H9 (cell line): ENCODE measurements around the gene TBPL1. TPM values are rescaled to one million over a fixed set of nuclear protein-coding genes. Genes with fewer than 3 reads are reported as not detected.

Experiments
- DNase-seq: peaks from one replicate; pipeline ENCODE4 v3.0.0-alpha.2; 2017
- H2AFZ ChIP-seq: one replicate; pipeline ENCODE4 v1.6.1; 2013; ENCODE audit warnings: mild to moderate bottlenecking, low read length, control low read depth, moderate library complexity
- H2AK5ac ChIP-seq: 2 replicates; pipeline ENCODE4 v1.6.1; 2013; ENCODE audit warnings: low read length, control low read depth, mixed read lengths; ENCODE audit not compliant: insufficient read length
- H2BK120ac ChIP-seq: one replicate; pipeline ENCODE4 v1.6.1; 2013; ENCODE audit warnings: low read depth, mild to moderate bottlenecking, low read length, control low read depth, inconsistent platforms; ENCODE audit not compliant: poor library complexity, severe bottlenecking
- H2BK12ac ChIP-seq: 2 replicates; pipeline ENCODE4 v1.6.1; 2013; ENCODE audit warnings: low read length, control low read depth, mixed read lengths, low read depth; ENCODE audit not compliant: insufficient read length
- H2BK15ac ChIP-seq: 2 replicates; pipeline ENCODE4 v1.6.1; 2013; ENCODE audit warnings: low read depth, low read length, control low read depth
- H2BK20ac ChIP-seq: one replicate; pipeline ENCODE4 v1.6.1; 2013; ENCODE audit warnings: low read depth, mild to moderate bottlenecking, low read length, control low read depth, inconsistent platforms; ENCODE audit not compliant: poor library complexity, severe bottlenecking
- H2BK5ac ChIP-seq: 2 replicates; pipeline ENCODE4 v1.6.1; 2013; ENCODE audit warnings: low read length, control low read depth, mixed read lengths; ENCODE audit not compliant: insufficient read length
- H3K14ac ChIP-seq: 2 replicates; pipeline ENCODE4 v1.6.1; 2013; ENCODE audit warnings: low read length, control low read depth; ENCODE audit not compliant: insufficient read depth
- H3K18ac ChIP-seq: 2 replicates; pipeline ENCODE4 v1.6.1; 2013; ENCODE audit warnings: low read depth, mild to moderate bottlenecking, mixed read lengths, low read length, control low read depth; ENCODE audit not compliant: insufficient read length
- H3K23ac ChIP-seq: 2 replicates; pipeline ENCODE4 v1.6.1; 2013; ENCODE audit warnings: low read length, control low read depth, mixed read lengths, low read depth; ENCODE audit not compliant: insufficient read length
- H3K23me2 ChIP-seq: 2 replicates; pipeline ENCODE4 v1.6.1; 2013; ENCODE audit warnings: low read depth, mild to moderate bottlenecking, mixed read lengths, low read length, control low read depth; ENCODE audit not compliant: insufficient read length, poor library complexity, severe bottlenecking
- H3K27ac ChIP-seq: 2 replicates; pipeline ENCODE4 v1.5.1; 2013; ENCODE audit warnings: low read length, control low read depth, mixed read lengths, low read depth; ENCODE audit not compliant: insufficient read length
- H3K27me3 ChIP-seq: 2 replicates; pipeline ENCODE4 v1.6.1; 2013; ENCODE audit warnings: low read length, control low read depth, inconsistent platforms; ENCODE audit not compliant: insufficient read depth
- H3K4ac ChIP-seq: 2 replicates; pipeline ENCODE4 v1.6.1; 2013; ENCODE audit warnings: low read depth, mild to moderate bottlenecking, control low read depth, inconsistent platforms, low read length, moderate library complexity
- H3K4me1 ChIP-seq: 2 replicates; pipeline ENCODE4 v1.6.1; 2013; ENCODE audit warnings: low read length, control low read depth, inconsistent platforms; ENCODE audit not compliant: insufficient read depth
- H3K4me2 ChIP-seq: 2 replicates; pipeline ENCODE4 v1.6.1; 2013; ENCODE audit warnings: low read length, control low read depth, mixed read lengths; ENCODE audit not compliant: insufficient read length, insufficient read depth
- H3K56ac ChIP-seq: 2 replicates; pipeline ENCODE4 v1.6.1; 2013; ENCODE audit warnings: low read depth, mild to moderate bottlenecking, mixed read lengths, low read length, control low read depth; ENCODE audit not compliant: insufficient read length
- H3K79me1 ChIP-seq: 2 replicates; pipeline ENCODE4 v1.6.1; 2013; ENCODE audit warnings: low read depth, mild to moderate bottlenecking, moderate library complexity, low read length, control low read depth, inconsistent platforms; ENCODE audit not compliant: insufficient read depth, poor library complexity, severe bottlenecking
- H3K79me2 ChIP-seq: 2 replicates; pipeline ENCODE4 v1.6.1; 2013; ENCODE audit warnings: low read length, control low read depth, inconsistent platforms; ENCODE audit not compliant: insufficient read depth
- H3K9ac ChIP-seq: 2 replicates; pipeline ENCODE4 v1.6.1; 2013; ENCODE audit warnings: low read length, control low read depth, mixed read lengths; ENCODE audit not compliant: insufficient read length; ENCODE audit errors: extremely low read depth
- H3K9me3 ChIP-seq: one replicate; pipeline ENCODE4 v1.6.1; 2013; ENCODE audit warnings: low read depth, low read length, inconsistent platforms; ENCODE audit not compliant: control insufficient read depth
- H3T11ph ChIP-seq: one replicate; pipeline ENCODE4 v1.6.1; 2013; ENCODE audit warnings: mild to moderate bottlenecking, low read length, control low read depth, inconsistent platforms
- H4K20me1 ChIP-seq: one replicate; pipeline ENCODE4 v1.6.1; 2013; ENCODE audit not compliant: control insufficient read depth, insufficient read length, insufficient read depth
- H4K5ac ChIP-seq: 2 replicates; pipeline ENCODE4 v1.6.1; 2013; ENCODE audit warnings: low read depth, mild to moderate bottlenecking, mixed read lengths, low read length, control low read depth; ENCODE audit not compliant: insufficient read length
- H4K8ac ChIP-seq: replicated peaks from 2 replicates; pipeline ENCODE4 v1.6.1; 2013; ENCODE audit warnings: low read length, control low read depth, mixed read lengths, low read depth; ENCODE audit not compliant: insufficient read length
- H4K91ac ChIP-seq: 2 replicates; pipeline ENCODE4 v1.6.1; 2013; ENCODE audit warnings: low read depth, mild to moderate bottlenecking, moderate library complexity, mixed read lengths, low read length, control low read depth; ENCODE audit not compliant: insufficient read length
- H3K27ac Mint-ChIP-seq, 3 experiments: 2 replicates in 2 of 3; 3 replicates in 1 of 3; pipeline ENCODE4 v1.8.0; 2020 to 2021; ENCODE audit warnings: mixed read lengths in 3 of 3, mild to moderate bottlenecking in 1 of 3, moderate library complexity in 1 of 3
- H3K27me3 Mint-ChIP-seq: 2 replicates; pipeline ENCODE4 v1.8.0; 2021; ENCODE audit warnings: low read depth, mild to moderate bottlenecking, moderate library complexity, mixed read lengths
- H3K36me3 Mint-ChIP-seq, 3 experiments: 2 replicates in 2 of 3; 3 replicates in 1 of 3; pipeline ENCODE4 v1.8.0; 2020 to 2021; ENCODE audit warnings: low read depth in 3 of 3, mixed read lengths in 3 of 3; ENCODE audit not compliant: insufficient read depth in 1 of 3
- H3K4me1 Mint-ChIP-seq, 2 experiments: 2 replicates each; pipeline ENCODE4 v1.8.0; 2020; ENCODE audit warnings: mixed read lengths in 2 of 2
- H3K4me3 Mint-ChIP-seq, 2 experiments: 2 replicates in 1 of 2; 3 replicates in 1 of 2; pipeline ENCODE4 v1.8.0; 2020 to 2021; ENCODE audit warnings: mild to moderate bottlenecking in 2 of 2, mixed read lengths in 2 of 2, moderate library complexity in 1 of 2
- H3K9me3 Mint-ChIP-seq, 2 experiments: 2 replicates in 1 of 2; 3 replicates in 1 of 2; pipeline ENCODE4 v1.8.0; 2020; ENCODE audit warnings: mild to moderate bottlenecking in 2 of 2, mixed read lengths in 2 of 2, moderate library complexity in 1 of 2
- CTCF ChIP-seq: fragments of 200-600 bp; sonication (generic); conservative IDR thresholded peaks from 3 replicates; pipeline ENCODE4 v1.8.0; 2021; ENCODE audit warnings: antibody characterized with exemption, mild to moderate bottlenecking
- WGBS: extraction: QIAGEN DNeasy Blood & Tissue Kit; methylation state at CpG from one replicate; pipeline ENCODE4 v1.1.7; 2013; ENCODE audit warnings: missing lambda C conversion rate, low lambda C conversion rate, mixed read lengths; ENCODE audit not compliant: insufficient read length; ENCODE audit errors: extremely low coverage; 5-methylcytosine and 5-hydroxymethylcytosine counted together
- total RNA-seq: library from RNA; stranded (reverse); gene quantifications from 2 replicates; pipeline ENCODE4 v1.2.1, GENCODE V29; 2021

Gene TBPL1
- total RNA-seq, 1 experiment from 2014 or later, result 49.7 TPM

- H3K27ac Mint-ChIP-seq, result peak overlapping the region in 2 of 3 experiments; percentile 8 to 17; a peak in 2 of 7 replicates
- H3K27ac ChIP-seq, result no peak overlapping the region
- H3K18ac ChIP-seq, result no peak overlapping the region
- no peak overlapping the region for H2BK120ac ChIP-seq
- H3K4me1 ChIP-seq, result peaks cover 6% of the 10 kb centered on the region; the same call in 1 of the 2 replicates
- H3K27me3 Mint-ChIP-seq, result no peaks in the 10 kb centered on the region
- no peaks in the 10 kb centered on the region for H3K9me3 ChIP-seq
- no peak overlapping the region; a peak in 1 of 5 replicates for H3K4me3 Mint-ChIP-seq
- H4K5ac ChIP-seq, result no peak overlapping the region
- H3K79me2 ChIP-seq, result peaks cover 9% of the 10 kb centered on the region; the same call in 1 of the 2 replicates
- DNase-seq, result no peak
- no peak overlapping the region for H3K4ac ChIP-seq
- no peak overlapping the region for H3K23ac ChIP-seq
- H3K9me3 Mint-ChIP-seq, result no peaks in the 10 kb centered on the region
- no peak overlapping the region for H2BK15ac ChIP-seq
- TF ChIP-seq CTCF, result no peak
- no peak overlapping the region for H2AFZ ChIP-seq
- H2AK5ac ChIP-seq, result no peak overlapping the region
- no peak overlapping the region for H4K91ac ChIP-seq
- no peak overlapping the region for H2BK5ac ChIP-seq
- WGBS, result no CpG with 5 or more reads among the region's 5 CpGs
- no peak overlapping the region for H2BK12ac ChIP-seq
- H3T11ph ChIP-seq, result no peak overlapping the region
- no peak overlapping the region for H3K9ac ChIP-seq
- no peaks in the 10 kb centered on the region for H3K27me3 ChIP-seq
- no peaks in the 10 kb centered on the region for H4K20me1 ChIP-seq
- no peaks in the 10 kb centered on the region for H3K23me2 ChIP-seq
- H3K4me1 Mint-ChIP-seq, result peaks cover 16 to 19% of the 10 kb centered on the region in 2 experiments
- no peaks in the 10 kb centered on the region for H3K79me1 ChIP-seq
- H3K4me2 ChIP-seq, result no peak overlapping the region
- H4K8ac ChIP-seq, result no peak overlapping the region
- no peak overlapping the region for H3K56ac ChIP-seq
- H2BK20ac ChIP-seq, result no peak overlapping the region
- H3K36me3 Mint-ChIP-seq, result no peaks in the 10 kb centered on the region; a peak in 1 of 7 replicates
- no peak overlapping the region for H3K14ac ChIP-seq
Observed at GRCh38 chr6:133966654-133967329, 13.8 kb downstream of the TBPL1 start.
